ENCODE data around the gene CASKIN2.

DNA sequence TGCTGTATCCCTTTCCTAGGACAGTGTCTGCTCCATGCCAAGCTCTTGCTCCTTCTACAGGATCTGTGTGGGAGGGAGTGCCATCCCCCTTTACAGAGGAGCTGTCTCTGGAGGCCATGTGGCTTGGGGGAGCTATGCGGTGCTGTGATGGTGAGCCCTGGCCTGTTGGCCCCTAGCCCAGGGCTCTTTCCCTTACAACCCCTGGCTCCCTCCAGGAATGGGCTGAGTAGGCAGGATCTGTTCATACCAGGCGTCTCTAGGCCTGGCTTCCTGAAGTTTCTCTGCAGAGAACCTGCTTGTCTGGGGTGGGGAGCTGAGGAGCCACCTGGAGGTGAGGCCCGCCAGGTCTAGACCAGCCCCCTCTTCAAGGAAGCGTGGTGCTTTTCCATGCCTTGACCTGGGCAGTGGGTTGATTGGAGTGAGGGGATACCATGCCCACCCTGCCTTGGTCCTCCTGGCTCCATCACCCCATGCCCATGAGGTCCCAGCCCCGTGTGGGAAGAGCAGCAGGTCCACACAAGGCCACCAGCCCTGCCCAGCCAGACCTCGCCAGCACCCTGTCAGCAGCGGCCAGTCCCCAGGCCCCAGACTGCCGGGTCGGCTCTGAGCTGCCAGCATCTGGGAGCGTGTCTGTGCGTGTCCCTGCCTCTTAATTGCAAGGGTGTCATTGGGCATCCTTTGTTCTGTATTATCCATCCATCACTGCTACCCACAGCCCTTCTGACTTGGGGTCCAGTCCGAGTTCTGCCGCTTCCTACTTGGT lies 24.8 kb upstream of the CASKIN2 start:
- TF ChIP-seq, protein P1, sequence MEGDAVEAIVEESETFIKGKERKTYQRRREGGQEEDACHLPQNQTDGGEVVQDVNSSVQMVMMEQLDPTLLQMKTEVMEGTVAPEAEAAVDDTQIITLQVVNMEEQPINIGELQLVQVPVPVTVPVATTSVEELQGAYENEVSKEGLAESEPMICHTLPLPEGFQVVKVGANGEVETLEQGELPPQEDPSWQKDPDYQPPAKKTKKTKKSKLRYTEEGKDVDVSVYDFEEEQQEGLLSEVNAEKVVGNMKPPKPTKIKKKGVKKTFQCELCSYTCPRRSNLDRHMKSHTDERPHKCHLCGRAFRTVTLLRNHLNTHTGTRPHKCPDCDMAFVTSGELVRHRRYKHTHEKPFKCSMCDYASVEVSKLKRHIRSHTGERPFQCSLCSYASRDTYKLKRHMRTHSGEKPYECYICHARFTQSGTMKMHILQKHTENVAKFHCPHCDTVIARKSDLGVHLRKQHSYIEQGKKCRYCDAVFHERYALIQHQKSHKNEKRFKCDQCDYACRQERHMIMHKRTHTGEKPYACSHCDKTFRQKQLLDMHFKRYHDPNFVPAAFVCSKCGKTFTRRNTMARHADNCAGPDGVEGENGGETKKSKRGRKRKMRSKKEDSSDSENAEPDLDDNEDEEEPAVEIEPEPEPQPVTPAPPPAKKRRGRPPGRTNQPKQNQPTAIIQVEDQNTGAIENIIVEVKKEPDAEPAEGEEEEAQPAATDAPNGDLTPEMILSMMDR (IDR thresholded peaks at IDR 0.05) = no peak
- no peak for TF ChIP-seq POLR2A (IDR thresholded peaks at IDR 0.05)
